ENCODE results near the gene ZBTB8B. TPM values are rescaled to one million over a fixed set of nuclear protein-coding genes. Genes with fewer than 3 reads are reported as not detected.

ZBTB8B gene
- total RNA-seq, 1 experiment from 2014 or later: 0.22 TPM

DNA sequence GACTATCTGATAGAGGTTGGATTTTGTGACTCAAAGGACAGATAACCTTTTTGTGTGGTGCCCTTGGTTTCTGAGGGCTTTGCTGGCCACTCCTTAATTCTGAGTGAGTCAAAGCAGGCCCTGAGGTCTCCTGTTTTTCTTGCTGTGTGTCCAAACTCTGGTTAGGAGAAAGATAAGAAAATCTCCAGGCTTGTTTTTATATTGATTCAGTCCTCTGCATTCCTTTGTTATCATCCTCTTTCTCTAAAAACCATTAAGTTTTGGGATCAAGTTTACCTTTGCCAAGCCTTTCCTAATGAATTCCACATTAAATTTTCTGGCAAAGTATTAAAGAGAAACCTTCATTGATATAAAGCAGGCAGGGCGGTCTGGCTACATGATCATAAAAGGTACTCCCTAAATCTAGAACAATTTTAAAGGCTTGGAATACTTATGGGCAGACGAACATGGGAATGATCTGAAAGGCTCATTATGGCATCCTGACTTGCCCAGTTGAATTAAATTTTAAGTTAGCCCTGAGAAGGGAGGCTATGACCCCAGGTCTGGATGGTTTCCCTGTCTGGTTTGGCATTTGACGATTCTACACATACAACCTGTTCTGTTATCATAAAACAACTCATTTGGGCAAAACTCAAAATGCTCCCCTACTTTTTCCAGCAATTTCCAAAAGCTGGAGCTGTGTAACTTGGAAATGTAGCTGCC is 20.8 kb downstream of the ZBTB8B start:
- no TSS peak for BruUV-seq (replicated peaks)

DNA sequence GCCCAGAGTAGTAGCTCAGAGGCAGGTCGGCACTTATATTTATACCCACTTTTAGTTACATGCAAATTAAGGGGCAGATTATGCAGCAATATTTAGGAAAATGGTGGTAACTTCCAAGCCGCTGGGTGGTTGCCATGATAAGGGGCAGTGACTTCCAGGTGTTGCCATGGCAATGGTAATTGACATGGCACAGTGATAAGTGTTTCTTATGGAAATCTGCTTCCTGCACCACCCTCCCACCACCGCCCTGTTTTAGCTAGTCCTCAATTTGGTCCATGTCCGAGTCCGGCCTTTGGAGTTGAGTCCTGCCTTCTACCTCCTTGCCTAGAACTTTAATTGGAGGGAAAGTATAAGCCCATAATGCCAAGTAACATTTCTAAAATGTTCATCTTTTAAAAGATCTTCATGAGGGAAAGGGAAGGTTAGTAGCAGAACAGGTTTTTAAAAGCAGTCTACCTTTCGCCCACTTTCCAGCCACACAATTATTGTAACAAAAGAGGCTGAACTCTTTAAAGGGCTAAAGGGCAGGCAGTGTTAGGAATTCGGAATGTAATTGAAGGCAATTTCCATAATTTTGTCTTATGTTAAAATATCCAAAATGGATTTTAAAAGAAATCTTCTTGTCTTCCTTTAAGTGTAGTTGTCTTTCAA is 21.7 kb downstream of the ZBTB8B start:
- ChIA-PET CTCF (no interaction called here), POLR2A (ENCODE audit: unreplicated experiment) (no interaction called here)
- H3K4me3 ChIP-seq (ENCODE audit: low read length): no peak overlapping the region

More for the DNA sequence above, 20.8 kb downstream of the ZBTB8B start:
- Histone ChIP-seq H2AFZ (ENCODE audit: low read length) (no peak overlapping the region), H3K4me2 (ENCODE audit: low read length) (no peak overlapping the region), H3K4me3 (ENCODE audit: low read length) (no peak overlapping the region), H3K9me3 (ENCODE audit: low read length) (no peaks in the 10 kb centered on the region), H4K20me1 (ENCODE audit: low read length) (no peaks in the 10 kb centered on the region), H3K79me2 (ENCODE audit: low read length) (no peaks in the 10 kb centered on the region), H3K9ac (ENCODE audit: low read length) (no peak overlapping the region), H3K36me3 (ENCODE audit: low read depth, low read length) (no peaks in the 10 kb centered on the region), H3K27me3 (ENCODE audit: low read length) (no peaks in the 10 kb centered on the region), H3K9me2 (replicated peaks; ENCODE audit: low read length) (no peaks in the 10 kb centered on the region), H3K27ac (ENCODE audit: low read length) (no peak overlapping the region), H3F3A (ENCODE audit: low read length, unreplicated experiment) (no peaks in the 10 kb centered on the region), H3K4me1 (ENCODE audit: insufficient read depth, low read length) (peaks cover 12% of the 10 kb centered on the region)
- no peak for DNase-seq
- TF ChIP-seq EZH2phosphoT487 (IDR thresholded peaks at IDR 0.05; ENCODE audit: borderline replicate concordance, low read length): no peak
- TF ChIP-seq, protein P1, sequence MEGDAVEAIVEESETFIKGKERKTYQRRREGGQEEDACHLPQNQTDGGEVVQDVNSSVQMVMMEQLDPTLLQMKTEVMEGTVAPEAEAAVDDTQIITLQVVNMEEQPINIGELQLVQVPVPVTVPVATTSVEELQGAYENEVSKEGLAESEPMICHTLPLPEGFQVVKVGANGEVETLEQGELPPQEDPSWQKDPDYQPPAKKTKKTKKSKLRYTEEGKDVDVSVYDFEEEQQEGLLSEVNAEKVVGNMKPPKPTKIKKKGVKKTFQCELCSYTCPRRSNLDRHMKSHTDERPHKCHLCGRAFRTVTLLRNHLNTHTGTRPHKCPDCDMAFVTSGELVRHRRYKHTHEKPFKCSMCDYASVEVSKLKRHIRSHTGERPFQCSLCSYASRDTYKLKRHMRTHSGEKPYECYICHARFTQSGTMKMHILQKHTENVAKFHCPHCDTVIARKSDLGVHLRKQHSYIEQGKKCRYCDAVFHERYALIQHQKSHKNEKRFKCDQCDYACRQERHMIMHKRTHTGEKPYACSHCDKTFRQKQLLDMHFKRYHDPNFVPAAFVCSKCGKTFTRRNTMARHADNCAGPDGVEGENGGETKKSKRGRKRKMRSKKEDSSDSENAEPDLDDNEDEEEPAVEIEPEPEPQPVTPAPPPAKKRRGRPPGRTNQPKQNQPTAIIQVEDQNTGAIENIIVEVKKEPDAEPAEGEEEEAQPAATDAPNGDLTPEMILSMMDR (conservative IDR thresholded peaks at IDR 0.05; ENCODE audit: low read depth, low read length): no peak
- no peak for TF ChIP-seq EZH2 (IDR thresholded peaks at IDR 0.05; ENCODE audit: low read length, unreplicated experiment)
- ATAC-seq: no peak
- intact Hi-C loops (cut with micrococcal nuclease): no loop called here
- POLR2A ChIA-PET (ENCODE audit: unreplicated experiment): no interaction called here
- CTCF ChIA-PET: no interaction called here

More for the DNA sequence above, 21.7 kb downstream of the ZBTB8B start:
- Histone ChIP-seq H2AFZ (ENCODE audit: low read length) (no peak overlapping the region), H4K20me1 (ENCODE audit: low read length) (no peaks in the 10 kb centered on the region), H3K36me3 (ENCODE audit: low read depth, low read length) (no peaks in the 10 kb centered on the region), H3K27me3 (ENCODE audit: low read length) (no peaks in the 10 kb centered on the region), H3K79me2 (ENCODE audit: low read length) (no peaks in the 10 kb centered on the region), H3K27ac (ENCODE audit: low read length) (no peak overlapping the region), H3K9me3 (ENCODE audit: low read length) (no peaks in the 10 kb centered on the region), H3K4me1 (ENCODE audit: insufficient read depth, low read length) (peaks cover 12% of the 10 kb centered on the region), H3K9ac (ENCODE audit: low read length) (no peak overlapping the region), H3K9me2 (replicated peaks; ENCODE audit: low read length) (no peaks in the 10 kb centered on the region), H3F3A (ENCODE audit: low read length, unreplicated experiment) (no peaks in the 10 kb centered on the region), H3K4me2 (ENCODE audit: low read length) (peak overlapping the region; percentile 20; the same call in 1 of the 2 replicates)
- intact Hi-C loops (cut with micrococcal nuclease): no loop called here
- DNase-seq: peak; percentile 23
- no TSS peak for BruUV-seq (replicated peaks)
- TF ChIP-seq, protein P1 (conservative IDR thresholded peaks at IDR 0.05; ENCODE audit: low read depth, low read length): no peak
- TF ChIP-seq EZH2phosphoT487 (IDR thresholded peaks at IDR 0.05; ENCODE audit: borderline replicate concordance, low read length) (no peak), EZH2 (IDR thresholded peaks at IDR 0.05; ENCODE audit: low read length, unreplicated experiment) (no peak)
- no peak for ATAC-seq
